GM21529 (cell line): Measurements from ENCODE around the gene ZMYND15.
A peak's percentile ranks its signal among the peaks of the same experiment; 100 is the strongest.
"Not testable (repeated sequence)": the region's sequence is repeated elsewhere in the genome, so short reads cannot be mapped to it uniquely, and the experiment has no call there.

Experiments
- ATAC-seq: cut with Tn5 transposase; IDR thresholded peaks from one replicate; pipeline ENCODE4 v1.9.1; 2021; ENCODE audit not compliant: unreplicated experiment

ZMYND15 gene

GRCh38 chr17:4739122-4740024, at the start of gene ZMYND15, which contains the start of gene CXCL16:
TSS of gene ZMYND15 (plus strand) at chr17:4739833. CDS start at chr17:4740549, 716 bp downstream.
TSS of gene CXCL16 (minus strand) at chr17:4739928. CDS start at chr17:4739339, 589 bp downstream.
- ATAC-seq: no peak

GRCh38 chr17:4689872-4690271, 49.8 kb upstream of the ZMYND15 start:
- ATAC-seq: not testable (repeated sequence)

- no peak for ATAC-seq
These were observed 48.9 kb upstream of the ZMYND15 start for GRCh38 chr17:4690745-4691144.

- no peak for ATAC-seq
These were observed 47.9 kb upstream of the ZMYND15 start for GRCh38 chr17:4691686-4692085.

- no peak for ATAC-seq
These were observed 46.2 kb upstream of the ZMYND15 start for GRCh38 chr17:4693416-4693815.

- ATAC-seq: no peak
These were observed 43.2 kb upstream of the ZMYND15 start for GRCh38 chr17:4696437-4696805.

- ATAC-seq: not testable (repeated sequence)
These were observed 40.1 kb upstream of the ZMYND15 start for GRCh38 chr17:4699401-4700056.

GRCh38 chr17:4701116-4701515, 38.5 kb upstream of the ZMYND15 start:
- no peak for ATAC-seq

GRCh38 chr17:4703330-4703691, 36.3 kb upstream of the ZMYND15 start:
- no peak for ATAC-seq

GRCh38 chr17:4704574-4704907, 35.1 kb upstream of the ZMYND15 start:
- ATAC-seq: not testable (repeated sequence)

GRCh38 chr17:4704991-4705390, 34.6 kb upstream of the ZMYND15 start:
- no peak for ATAC-seq

GRCh38 chr17:4706121-4706520, 33.5 kb upstream of the ZMYND15 start:
- ATAC-seq: no peak

- no peak for ATAC-seq
These were observed 31.2 kb upstream of the ZMYND15 start for GRCh38 chr17:4708436-4708835.

- peak; percentile 76 for ATAC-seq
These were observed 29.6 kb upstream of the ZMYND15 start, which contains the start of gene ARRB2 for GRCh38 chr17:4709794-4710692. TSS of gene ARRB2 (plus strand) at chr17:4710632. CDS start at chr17:4710722, 90 bp downstream.

GRCh38 chr17:4710693-4711634, 28.7 kb upstream of the ZMYND15 start:
- peak; percentile 18 for ATAC-seq

GRCh38 chr17:4711661-4712181, 27.9 kb upstream of the ZMYND15 start:
- ATAC-seq: no peak

GRCh38 chr17:4712526-4712925, 27.1 kb upstream of the ZMYND15 start:
- ATAC-seq: no peak

GRCh38 chr17:4714340-4715062, 25.1 kb upstream of the ZMYND15 start:
- ATAC-seq: not testable (repeated sequence)
